ENCODE data around the gene FLT1.

Gene FLT1

DNA sequence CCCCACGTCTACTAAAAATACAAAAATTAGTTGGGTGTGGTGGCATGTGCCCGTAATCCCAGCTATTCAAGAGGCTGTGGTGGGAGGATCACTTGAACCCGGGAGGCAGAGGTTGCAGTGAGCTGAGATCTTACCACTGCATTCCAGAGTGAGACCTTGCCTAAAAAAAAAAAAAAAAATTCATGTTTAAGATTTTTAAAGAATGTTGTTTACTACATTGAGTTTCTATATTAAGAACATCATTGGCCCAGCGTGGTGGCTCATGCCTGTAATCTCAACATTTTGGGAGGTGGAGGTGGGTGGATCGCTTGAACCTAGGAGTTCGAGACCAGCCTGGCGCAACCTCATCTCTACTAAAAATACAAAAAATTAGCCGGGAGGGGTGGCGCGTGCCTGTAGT lies 31.9 kb upstream of the FLT1 start:
- DNase-seq: no peak

DNA sequence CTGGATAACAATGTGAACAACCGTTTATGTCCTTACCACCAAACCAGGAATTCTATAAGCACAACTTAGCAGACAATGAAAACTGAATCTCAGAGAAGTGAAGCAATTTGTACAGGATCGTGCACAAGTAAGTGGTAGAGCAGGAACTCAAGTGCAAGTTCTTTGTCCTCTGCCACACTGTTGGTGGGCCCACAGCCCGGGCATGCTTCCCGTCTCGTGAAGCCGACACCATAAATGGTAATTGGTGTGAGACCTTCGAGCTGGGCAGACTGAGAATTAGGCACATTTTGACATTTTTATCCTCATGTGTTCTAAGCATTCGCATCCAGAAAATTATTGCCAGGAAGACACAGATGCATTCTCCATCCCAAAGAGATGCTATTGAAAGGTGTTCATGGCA lies 27.9 kb upstream of the FLT1 start:
- DNase-seq: no peak

- no peak for DNase-seq
Observed at GRCh38 chr13:28513745-28514144, 18.8 kb upstream of the FLT1 start.

GRCh38 chr13:28510542-28510941 lies 15.6 kb upstream of the FLT1 start:
- no peak for DNase-seq

DNA sequence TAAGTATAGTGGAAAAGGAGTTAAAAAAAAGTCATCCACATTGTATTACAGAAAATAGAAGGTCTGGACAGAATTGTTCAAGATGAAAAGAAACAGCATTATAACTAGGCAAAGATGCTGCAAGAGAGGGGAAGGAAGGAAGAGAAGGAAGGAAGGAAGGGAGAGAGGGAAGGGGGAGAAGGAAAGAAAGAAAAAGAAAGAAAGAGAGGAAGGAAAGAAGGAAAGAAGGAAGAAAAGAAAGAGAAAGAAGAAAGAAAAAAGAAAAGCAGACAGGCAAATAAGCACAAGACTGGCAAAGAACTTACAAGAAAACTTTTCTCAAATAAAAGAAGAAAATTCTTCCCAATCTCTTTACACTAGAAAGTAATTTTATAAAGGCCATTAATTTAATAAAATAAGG lies 15.1 kb upstream of the FLT1 start:
- DNase-seq: no peak

- DNase-seq: no peak
Observed at GRCh38 chr13:28505543-28506135, 10.7 kb upstream of the FLT1 start.

DNA sequence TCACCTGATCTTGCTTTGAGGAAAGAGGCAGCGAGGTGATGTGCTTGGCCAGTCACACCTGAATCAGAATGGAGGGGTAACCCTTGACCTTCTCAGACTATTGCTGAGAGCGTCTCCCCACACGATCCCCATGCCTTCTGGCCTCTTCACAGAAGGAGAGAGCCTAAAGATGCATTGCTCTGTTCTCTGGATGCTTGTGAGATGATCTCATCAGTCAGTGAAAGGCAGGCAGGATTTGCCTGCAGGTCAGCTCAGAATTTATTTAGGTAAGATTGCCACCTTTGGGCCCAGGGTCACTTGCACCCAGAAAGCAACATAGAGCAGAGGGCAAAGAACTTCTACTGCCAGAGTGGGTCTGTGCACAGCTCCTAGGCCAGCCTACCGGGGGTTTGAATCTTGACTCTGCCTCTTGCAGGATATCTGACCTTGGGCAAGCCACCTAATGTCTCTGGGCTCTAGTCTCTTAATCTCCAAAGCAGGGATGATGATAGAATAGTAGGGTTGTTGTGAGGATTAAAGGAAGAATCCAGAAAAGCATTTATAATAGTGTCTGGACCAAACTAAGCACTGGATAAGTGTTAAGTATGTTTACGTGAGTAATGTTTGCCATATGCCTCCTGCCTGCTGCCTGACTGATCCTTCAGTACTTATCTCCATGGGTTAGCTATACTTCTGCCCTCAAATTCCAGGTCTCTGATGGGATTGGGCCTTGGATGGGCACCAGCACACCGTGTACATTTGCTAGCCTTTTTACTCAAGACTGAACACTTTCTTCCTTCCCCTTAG lies 8.4 kb upstream of the FLT1 start:
- no peak for DNase-seq

GRCh38 chr13:28501547-28501946 lies 6.6 kb upstream of the FLT1 start:
- DNase-seq: no peak

DNA sequence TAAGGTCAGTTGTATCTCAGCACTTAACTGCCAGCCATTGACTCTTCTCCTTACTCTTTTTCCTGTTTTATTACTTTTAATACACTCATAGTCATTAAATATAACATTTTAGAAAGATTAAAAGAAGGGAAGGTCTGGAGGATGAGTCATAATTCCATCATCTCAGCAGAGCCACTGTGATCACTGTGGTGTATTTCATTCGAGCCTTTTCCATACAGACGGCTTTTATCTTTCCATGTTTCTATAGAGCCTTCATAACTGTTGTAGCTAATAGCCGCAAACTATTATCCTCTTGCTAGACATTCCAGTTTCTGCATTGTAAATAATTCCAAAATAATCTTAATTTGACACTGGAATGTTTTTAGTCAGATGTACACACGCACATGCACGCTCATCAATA lies 4.7 kb upstream of the FLT1 start:
- no peak for DNase-seq

GRCh38 chr13:28498481-28499115 lies 3.7 kb upstream of the FLT1 start:
- no peak for DNase-seq

GRCh38 chr13:28497143-28497876 lies 2.4 kb upstream of the FLT1 start:
- no peak for DNase-seq

GRCh38 chr13:28496188-28496564 lies 1.2 kb upstream of the FLT1 start:
- no peak for DNase-seq

- DNase-seq: no peak
Observed at GRCh38 chr13:28495538-28496187, 735 bp upstream of the FLT1 start.

DNA sequence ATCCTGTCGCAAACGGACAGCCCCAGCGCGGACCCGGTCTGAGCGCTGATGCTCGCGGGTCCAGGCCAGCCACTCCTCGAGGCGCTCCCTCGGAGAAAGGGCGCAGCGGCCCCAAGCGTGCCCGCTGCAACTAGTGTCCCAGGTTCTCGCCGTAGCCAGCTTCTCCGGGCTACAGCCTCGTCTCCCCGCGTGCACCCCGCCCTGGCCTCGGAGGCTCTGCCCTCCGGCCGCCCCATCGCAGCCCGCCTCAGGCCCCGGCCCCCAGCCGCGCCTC lies 487 bp downstream of the FLT1 start:
- no peak for DNase-seq

GRCh38 chr13:28493740-28494503 lies 1.0 kb downstream of the FLT1 start:
- DNase-seq: no peak

GRCh38 chr13:28492569-28493367 lies 2.2 kb downstream of the FLT1 start:
- DNase-seq: no peak

DNA sequence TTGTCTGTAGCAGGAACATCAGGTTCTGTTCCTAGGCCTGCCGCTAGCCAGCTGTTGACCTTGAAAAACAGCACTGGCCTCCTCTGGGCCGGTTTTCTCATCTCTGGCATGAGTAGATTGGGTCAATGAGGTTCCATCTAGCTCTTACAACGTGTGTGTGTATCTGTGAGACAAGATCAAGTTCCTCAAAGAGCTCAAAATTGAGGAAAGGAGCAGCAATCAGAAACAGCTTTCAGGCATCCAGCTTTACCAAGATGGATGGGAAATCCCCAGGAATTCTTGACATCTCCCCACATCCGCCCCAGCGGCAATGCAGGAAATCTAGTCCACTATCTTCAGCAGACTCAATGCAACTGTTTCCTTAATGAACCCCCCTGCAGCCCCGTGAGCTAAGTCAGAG lies 4.9 kb downstream of the FLT1 start:
- DNase-seq: no peak

DNA sequence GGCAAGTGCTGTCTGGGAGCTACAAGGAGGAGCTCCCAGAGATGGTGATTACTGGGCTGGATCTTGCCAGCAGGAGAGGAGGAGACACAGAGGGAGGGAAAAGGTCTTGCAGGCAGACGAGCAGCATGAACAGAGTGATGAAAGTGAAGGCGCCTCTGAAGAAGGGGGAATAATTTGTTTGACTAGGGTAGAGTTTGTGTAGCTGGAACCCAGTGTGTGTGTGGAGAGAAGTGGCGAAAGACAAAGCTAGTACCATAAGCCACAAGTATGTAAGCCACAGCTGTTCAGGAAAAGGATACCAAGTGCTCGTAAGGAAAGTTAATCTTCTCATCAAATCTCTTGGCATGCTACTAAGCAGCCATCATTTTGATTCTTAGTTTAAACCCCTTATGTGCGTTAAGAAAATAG lies 5.4 kb downstream of the FLT1 start:
- no peak for DNase-seq

GRCh38 chr13:28488376-28489005 lies 6.4 kb downstream of the FLT1 start:
- no peak for DNase-seq

GRCh38 chr13:28485996-28486543 lies 8.9 kb downstream of the FLT1 start:
- DNase-seq: no peak

GRCh38 chr13:28485551-28485950 lies 9.4 kb downstream of the FLT1 start:
- no peak for DNase-seq
